ENCODE results near the gene SRP14.

GRCh38 chr15:40002295-40002694 is 36.7 kb downstream of the SRP14 start:
- TF ChIP-seq, protein P1, sequence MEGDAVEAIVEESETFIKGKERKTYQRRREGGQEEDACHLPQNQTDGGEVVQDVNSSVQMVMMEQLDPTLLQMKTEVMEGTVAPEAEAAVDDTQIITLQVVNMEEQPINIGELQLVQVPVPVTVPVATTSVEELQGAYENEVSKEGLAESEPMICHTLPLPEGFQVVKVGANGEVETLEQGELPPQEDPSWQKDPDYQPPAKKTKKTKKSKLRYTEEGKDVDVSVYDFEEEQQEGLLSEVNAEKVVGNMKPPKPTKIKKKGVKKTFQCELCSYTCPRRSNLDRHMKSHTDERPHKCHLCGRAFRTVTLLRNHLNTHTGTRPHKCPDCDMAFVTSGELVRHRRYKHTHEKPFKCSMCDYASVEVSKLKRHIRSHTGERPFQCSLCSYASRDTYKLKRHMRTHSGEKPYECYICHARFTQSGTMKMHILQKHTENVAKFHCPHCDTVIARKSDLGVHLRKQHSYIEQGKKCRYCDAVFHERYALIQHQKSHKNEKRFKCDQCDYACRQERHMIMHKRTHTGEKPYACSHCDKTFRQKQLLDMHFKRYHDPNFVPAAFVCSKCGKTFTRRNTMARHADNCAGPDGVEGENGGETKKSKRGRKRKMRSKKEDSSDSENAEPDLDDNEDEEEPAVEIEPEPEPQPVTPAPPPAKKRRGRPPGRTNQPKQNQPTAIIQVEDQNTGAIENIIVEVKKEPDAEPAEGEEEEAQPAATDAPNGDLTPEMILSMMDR (IDR thresholded peaks at IDR 0.05): no peak
- TF ChIP-seq, protein P2, sequence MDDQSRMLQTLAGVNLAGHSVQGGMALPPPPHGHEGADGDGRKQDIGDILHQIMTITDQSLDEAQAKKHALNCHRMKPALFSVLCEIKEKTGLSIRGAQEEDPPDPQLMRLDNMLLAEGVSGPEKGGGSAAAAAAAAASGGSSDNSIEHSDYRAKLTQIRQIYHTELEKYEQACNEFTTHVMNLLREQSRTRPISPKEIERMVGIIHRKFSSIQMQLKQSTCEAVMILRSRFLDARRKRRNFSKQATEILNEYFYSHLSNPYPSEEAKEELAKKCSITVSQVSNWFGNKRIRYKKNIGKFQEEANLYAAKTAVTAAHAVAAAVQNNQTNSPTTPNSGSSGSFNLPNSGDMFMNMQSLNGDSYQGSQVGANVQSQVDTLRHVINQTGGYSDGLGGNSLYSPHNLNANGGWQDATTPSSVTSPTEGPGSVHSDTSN (IDR thresholded peaks at IDR 0.05): no peak
- TF ChIP-seq RFX5 (IDR thresholded peaks at IDR 0.05): no peak
- TF ChIP-seq EP300 (IDR thresholded peaks at IDR 0.05): no peak
- no peak for TF ChIP-seq SMC3 (IDR thresholded peaks at IDR 0.05)
- no peak for TF ChIP-seq KDM1A (IDR thresholded peaks at IDR 0.05; ENCODE audit: low read depth)
- TF ChIP-seq HOXB13 (CRISPR knock-in tag; IDR thresholded peaks at IDR 0.05; ENCODE audit: low read depth): no peak
- TF ChIP-seq MAX (IDR thresholded peaks at IDR 0.05): no peak
- no peak for TF ChIP-seq REST (IDR thresholded peaks at IDR 0.05)
- no peak for TF ChIP-seq SREBF2 (IDR thresholded peaks at IDR 0.05)
- no peak for TF ChIP-seq RNF2 (IDR thresholded peaks at IDR 0.05; ENCODE audit: borderline replicate concordance, low read depth)
- TF ChIP-seq HDAC2 (IDR thresholded peaks at IDR 0.05): no peak
- no peak for TF ChIP-seq POLR2A (IDR thresholded peaks at IDR 0.05; ENCODE audit: low read length)

Data from A549 (cell line).